HT1080 (cell line): Measurements from ENCODE around the gene HNF1B. TPM values are rescaled to one million over a fixed set of nuclear protein-coding genes. Genes with fewer than 3 reads are reported as not detected.
"Not testable (repeated sequence)": the region's sequence is repeated elsewhere in the genome, so short reads cannot be mapped to it uniquely, and the experiment has no call there.

Experiments
- DNase-seq: peaks from one replicate; pipeline ENCODE4 v3.0.0-alpha.2; 2015; ENCODE audit warnings: low read depth
- polyA plus RNA-seq, 2 experiments: library from polyadenylated mRNA; depleted of rRNA; stranded (reverse); fragments of >200 nt; gene quantifications; 2 replicates each; pipeline ENCODE4 v1.2.3, GENCODE V29; 2015
- total RNA-seq: library from RNA; depleted of rRNA; stranded (reverse); fragments of >200 nt; shearing (Covaris generic); gene quantifications from 2 replicates; pipeline ENCODE4 v1.2.3, GENCODE V29; 2014; rRNA removed

HNF1B gene, protein sequence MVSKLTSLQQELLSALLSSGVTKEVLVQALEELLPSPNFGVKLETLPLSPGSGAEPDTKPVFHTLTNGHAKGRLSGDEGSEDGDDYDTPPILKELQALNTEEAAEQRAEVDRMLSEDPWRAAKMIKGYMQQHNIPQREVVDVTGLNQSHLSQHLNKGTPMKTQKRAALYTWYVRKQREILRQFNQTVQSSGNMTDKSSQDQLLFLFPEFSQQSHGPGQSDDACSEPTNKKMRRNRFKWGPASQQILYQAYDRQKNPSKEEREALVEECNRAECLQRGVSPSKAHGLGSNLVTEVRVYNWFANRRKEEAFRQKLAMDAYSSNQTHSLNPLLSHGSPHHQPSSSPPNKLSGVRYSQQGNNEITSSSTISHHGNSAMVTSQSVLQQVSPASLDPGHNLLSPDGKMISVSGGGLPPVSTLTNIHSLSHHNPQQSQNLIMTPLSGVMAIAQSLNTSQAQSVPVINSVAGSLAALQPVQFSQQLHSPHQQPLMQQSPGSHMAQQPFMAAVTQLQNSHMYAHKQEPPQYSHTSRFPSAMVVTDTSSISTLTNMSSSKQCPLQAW
- total RNA-seq = not detected in 2 replicates
- polyA plus RNA-seq (2015; cell fraction: cytosol; rRNA removed) = 0.02 and 0.05 TPM in 2 replicates
- polyA plus RNA-seq (2015; cell fraction: nucleus; rRNA removed) = 0.14 TPM in 1 of 2 replicates, not detected in the other

DNA sequence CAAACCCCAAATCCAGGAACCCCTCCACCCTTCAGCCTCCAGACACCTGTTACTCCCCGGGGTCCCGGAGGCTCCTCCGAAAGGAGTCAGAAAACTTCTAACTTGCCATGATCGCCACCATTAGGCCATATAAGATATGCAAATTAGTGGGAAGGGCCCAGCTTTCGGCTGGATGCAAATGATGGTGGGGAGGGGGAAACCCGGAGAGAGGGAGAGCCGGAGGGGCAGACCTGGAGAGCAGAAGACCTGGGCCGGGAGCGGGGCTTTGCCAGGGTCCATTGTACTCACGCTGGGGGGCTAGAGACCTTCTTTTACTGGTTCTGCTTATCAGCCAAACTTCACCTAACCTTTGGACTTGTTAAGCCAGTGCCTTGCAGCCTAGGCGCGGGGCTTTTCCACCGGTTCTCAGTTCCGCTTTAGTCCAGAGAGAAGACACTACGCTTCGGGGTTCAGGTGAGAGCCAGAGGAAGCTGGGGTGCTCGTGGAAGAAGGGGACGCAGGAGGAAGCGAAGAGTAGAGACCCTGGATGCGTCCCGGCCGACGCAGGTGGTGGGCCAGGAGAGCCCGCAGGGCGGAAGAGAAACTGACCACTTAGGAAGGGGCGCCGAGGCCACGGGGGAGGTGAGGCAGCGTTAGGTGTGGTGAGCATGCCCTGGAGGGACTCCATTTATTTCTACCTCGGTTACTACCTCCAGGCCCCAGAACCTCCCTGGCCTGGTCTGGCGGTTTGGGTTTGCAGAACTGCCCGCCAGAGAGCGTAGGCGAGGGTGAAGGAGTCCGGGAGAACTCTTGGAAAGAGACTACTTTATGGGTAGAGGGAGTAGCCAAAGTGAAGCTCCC is at the start of gene HNF1B:
Gene HNF1B (minus strand): TSS at position 99 of the 840 bp plus-strand sequence. CDS start 175 bp downstream, outside the sequence.
- DNase-seq = no peak

DNA sequence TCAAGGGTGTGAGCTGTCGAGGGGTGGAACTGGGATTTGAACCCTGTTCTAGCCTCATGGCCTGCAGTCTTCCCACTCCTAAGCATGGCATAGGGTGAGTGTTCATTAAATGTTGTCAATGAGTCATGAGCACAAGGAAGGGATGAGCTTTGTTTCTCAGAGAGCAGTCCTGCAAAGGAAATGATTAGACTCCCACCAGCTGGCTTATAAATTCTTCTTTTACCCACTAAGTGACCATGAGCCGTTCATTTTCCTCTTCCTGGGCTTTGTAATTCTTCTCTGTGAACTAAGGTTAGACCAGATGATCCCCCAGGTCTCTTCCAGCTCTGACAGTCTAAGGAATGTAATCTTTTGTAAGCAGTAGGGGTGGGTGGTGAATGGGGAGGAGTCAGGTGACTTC is 47.9 kb upstream of the HNF1B start:
- peak; percentile 91 for DNase-seq

DNA sequence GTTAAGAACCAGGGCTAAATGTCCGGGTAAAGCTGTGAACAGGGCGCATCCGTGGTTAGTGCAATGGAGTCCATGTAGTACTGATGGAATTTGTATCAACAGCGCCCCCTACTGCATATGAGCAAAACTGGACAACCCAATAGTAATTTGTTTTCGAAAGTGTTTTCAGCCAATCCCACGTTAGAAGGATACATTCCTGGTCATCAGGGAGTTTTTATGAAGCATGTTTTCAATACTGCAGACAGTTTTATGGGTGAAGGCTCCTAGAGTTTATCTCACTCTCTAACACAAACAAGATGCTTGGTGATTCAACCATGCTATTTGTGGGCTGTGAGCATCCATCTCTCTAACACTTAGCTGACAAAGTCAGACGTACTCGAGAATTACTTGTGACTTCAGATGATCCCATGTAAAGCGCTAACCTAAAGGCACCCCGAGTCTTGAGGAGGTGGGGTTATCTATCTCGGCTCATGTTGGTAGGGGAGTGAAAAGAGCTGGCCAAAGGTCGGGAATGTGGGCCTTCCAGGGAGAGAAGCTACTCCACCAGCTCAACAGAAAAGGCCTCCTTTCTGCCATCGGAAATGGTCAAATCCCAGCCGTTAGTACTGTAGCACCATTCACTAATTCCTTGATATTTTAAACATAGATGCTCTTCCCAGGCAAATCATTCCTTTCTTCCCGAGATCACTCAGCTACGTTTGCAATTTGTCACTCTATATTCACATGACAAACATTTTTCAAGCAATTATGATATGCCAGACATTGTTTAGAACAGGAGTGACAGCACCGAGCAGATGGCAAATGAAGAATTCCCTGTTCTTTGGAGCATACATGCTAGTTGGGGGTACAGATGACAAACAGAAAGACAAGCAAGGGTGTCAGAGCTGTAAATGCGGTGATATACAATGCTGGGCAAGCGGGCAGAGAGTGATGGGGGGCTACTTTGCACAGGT is 46.9 kb upstream of the HNF1B start:
- DNase-seq = peak; percentile 18

DNA sequence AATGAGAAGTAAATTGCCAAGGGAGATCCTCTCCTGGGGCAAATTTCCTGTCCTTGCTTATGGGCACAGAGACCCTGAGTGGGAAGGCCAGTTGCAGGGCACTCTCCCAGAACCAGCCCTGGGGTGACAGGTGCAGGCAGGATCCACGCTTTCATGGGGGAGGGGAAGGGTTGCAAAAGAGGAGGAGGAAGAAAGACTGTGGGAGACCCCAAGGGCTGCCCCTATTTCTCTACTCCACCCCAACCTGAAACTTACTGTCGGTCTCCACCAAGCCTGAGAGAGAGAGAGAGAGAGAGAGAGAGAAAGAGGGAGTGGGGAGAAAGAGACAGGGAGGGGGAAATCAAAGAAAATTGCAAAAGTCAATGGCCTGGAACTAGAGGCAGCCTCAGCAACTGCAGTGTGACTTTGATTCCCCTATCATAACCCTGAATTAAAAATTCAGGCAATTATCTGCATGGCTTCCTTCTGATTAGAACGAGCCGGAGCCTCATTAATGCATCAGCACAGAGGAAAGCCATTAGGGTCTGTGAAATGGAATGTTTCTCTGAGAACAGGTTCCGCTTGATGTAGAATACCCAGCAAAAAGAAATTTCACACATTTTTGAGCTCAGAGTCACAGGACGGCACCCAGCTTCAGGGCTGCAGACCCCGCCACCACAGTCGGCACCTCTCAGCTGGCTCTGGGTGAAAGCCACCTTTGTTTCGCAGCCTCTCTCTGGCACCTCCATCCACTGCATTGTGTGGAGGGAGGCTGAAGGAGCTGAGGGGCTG is 45.1 kb upstream of the HNF1B start:
- no peak for DNase-seq

DNA sequence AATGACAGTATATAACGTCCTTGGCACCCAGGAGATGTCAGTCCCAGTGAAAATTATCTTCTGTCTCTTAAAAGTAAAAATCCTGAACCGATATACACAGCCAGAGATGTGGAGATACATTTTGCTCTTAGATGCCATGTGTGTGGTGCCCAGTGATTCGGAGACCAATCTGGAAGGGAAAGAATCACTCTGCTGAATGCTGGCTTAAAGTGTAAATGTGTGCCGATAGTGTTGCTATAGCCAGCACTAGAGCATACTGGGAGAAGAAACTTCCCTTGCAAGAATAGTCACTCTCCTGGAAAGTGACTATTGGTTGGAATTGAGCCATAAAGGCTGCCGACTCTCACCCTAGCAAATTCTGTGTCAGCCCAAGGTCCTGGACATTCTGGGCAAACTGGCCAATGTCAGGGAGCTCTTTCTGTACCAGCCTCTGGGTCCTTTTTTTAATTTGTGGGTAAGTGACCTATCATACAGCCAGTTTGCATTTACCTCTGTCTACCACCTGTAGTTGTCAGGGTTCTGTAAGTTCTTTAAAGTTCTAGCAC is 44.2 kb upstream of the HNF1B start:
- no peak for DNase-seq

DNA sequence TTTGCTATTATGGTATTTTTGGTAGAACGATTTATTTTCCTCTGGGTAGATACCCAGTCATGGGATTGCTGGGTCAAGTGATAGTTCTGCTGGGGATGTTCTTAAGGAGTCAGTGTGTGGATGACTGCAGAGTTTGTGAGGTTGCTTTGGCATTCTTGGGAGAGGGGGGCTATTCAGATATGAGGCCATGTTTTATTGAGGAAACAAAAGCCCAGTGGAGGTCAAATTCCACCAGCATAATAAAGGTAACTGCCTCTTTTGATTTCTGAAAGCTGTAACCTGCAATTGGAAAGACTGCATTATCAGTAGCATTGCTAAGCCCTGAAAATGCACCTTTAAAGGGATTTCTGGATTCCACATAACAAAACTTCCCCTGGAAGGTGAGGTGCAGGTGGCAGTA is 43.7 kb upstream of the HNF1B start:
- no peak for DNase-seq

DNA sequence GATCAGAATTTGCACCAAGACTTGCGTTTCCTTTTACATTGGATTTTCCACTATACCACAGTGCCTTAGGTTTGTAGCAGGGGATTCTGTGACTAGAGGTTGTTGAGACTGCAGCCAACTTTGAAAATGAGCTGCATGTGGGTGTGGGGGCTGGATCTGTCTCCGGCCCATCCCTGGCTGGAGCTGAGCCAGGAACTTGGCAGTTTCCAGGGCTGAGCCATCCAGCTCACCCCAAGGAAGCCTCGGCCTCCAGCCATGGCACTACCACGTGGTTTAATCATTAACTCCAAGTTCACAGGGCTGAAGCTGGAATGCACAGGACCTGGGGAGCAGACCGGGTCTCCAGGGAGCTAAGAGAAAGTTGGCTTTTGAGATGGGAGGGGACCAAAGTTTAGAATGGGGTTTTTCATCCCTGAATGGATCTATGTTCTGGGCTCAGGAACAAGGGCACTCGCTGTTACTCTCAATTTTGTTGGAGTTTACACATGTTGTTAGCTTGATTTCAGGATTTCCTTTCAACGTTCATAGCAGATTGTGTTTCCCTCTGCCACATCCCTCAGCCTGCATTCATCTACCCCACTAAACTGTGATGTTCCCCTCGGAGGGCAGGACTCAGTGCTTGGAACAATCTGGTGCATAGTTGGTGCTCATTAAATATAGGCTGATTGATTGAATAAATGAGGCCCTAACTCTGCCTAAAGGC is 42.3 kb upstream of the HNF1B start:
- DNase-seq = peak; percentile 31

DNA sequence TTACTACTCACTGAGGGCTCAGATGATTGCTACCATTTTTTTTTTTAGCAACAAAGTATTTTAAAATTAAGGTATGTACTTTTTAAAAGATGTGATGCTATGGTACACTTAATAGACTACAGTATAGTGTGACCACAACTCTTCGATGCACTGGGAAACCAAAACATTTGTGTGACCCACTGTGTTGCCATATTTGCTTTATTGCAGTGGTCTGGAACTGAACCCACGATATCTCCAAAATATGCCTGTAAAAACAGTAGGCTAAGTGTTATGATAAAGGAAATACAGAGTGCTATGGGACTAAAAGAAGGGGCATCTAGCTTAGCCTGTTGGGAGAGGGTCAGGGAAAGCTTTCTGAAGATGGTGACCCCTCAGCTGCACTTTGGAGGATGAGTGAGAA is 41.6 kb upstream of the HNF1B start:
- no peak for DNase-seq

DNA sequence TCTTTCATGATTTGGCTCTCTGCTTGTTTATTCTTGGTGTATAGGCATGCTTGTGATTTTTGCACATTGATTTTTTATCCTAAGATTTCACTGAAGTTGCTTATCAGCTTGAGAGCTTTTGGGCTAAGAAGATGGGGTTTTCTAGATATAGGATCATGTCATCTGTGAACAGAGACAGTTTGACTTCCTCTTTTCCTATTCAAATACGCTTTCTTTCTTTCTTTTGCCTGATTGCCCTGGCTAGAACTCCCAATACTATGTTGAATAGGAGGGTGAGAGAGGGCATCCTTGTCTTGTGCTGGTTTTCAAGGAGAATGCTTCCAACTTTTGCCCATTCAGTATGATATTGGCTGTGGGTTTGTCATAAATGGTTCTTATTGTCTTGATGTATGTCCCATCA is 37.6 kb upstream of the HNF1B start:
- DNase-seq = not testable (repeated sequence)

DNA sequence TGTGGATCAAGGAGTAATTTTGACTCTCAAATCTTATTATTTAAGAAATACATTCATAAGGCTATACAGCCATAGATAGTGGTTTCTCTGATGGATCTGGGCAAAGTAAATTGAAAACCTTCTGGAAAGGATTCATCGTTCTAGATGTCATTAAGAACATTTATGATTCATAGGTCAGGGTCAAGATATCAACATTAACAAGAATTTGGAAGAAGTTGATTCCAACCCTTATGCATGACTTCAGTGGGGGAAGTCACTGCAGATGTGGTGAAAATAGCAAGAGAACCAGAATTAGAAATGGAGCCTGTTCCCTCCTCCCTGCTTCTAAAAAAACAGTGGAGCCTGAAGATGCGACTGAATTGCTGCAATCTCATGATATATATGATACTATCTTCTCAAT is 36.6 kb upstream of the HNF1B start:
- DNase-seq = no peak

DNA sequence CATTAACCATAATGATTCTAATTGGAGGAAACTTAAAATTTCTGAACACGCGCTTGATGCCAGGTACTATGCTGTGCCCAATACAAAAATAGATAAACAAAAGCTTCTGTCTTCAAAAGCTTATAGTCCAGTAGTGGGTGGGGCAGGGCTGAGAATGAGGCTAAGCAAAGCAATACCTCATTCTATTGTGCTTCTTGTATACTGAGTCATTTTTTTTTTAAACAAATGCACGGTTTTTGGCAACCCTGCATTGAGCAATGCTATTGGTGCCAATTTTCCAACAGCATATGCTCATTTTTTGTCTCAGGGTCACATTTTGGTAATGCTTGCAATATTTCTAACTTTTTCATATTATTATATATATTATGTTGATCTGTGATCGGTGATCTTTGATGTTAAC is 34.7 kb upstream of the HNF1B start:
- peak; percentile 15 for DNase-seq

DNA sequence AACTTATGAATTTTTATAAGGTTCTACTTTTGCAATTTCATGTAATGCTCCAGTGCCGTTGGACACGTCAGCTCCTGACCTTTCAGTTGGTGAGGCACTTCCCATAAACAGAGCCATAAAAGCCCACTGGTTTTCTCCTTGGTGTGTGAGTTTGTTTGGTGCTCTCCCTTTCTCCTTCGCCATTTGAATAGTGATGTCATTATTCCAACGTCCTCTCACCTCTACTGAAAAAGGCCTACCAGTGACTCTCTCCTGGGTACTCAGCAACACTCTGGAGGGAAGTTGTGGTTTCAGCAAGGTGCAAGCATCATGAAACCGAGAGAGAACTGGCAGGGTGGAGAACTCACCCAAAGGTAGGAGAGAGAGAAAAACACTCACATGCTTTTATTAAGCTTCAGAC is 29.6 kb upstream of the HNF1B start:
- no peak for DNase-seq

DNA sequence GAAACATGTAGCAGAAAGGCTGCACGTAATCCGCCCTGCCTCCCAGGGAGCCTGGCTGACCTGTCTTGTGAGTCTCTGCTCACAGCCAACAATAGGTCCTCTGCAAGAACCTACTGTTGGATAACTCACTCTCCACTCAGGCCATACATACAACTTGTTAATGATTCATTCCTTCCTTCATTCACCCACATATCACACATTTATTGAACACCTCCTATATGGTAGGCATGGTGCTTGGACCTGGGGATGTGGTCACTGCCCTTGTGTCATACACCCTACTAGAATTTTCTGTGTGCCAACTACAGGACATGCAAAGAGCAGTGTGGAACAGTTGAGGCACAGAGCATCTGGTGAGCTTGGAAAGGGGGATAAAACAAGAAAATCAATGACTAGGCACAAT is 28.1 kb upstream of the HNF1B start:
- no peak for DNase-seq

DNA sequence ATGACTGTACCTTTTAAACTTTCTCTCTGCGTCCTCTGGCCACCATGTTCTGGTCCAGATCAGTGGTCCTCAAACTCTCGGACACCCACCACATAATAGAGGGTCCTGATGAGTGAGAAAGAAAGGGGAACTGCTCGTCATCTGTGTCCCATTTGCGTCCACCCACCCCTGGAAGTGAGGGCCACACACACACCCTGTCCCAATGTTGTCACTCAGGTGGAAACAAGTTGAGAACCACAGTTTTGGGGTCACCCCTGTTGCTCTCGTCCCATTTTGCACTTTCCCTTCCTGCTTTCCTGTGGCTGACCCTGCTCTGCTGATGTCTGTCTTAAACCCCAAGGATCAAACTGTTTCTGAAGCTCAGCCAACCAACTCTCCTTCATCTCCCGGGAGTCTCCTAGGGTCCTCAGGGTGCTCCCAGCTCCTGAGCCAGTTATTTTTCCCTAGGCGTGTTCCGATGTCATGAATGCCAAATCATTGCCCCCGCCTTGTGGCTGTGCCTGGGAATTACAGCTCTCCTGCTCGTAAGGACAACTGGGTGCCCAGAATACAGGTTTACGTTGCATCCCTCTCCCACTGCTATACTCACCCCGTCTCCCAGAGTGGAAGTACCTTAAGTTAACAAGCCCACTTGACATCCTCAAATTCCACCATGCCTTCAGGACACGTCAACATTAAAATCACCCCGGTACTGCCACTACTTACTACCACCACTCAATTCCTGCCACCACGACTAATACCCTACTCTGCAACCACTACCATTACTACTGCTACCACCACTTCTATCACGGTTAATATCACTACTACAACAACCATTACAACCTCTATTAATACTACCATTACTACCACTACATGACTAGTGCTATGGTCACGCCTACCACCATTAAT is 26.0 kb upstream of the HNF1B start:
- DNase-seq = peak; percentile 50

DNA sequence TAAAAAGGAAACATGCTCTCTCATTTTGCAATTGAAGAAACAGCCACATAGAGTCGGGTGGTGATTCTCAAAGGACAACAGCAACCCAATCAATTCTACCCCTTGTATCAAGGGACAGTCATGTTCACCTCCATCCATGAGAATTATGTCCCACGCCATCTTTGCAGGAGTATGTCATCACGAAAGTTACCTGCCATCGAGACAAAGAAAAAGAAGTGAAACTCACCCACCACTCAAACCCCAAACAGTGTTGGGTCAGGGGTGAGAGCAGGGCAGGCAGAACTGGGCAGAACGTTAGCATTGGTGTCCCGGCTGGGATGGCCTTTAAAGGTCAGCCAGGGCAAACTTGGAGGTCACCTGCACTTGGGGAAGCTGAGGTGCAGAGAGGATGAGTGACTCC is 24.2 kb upstream of the HNF1B start:
- DNase-seq = no peak

DNA sequence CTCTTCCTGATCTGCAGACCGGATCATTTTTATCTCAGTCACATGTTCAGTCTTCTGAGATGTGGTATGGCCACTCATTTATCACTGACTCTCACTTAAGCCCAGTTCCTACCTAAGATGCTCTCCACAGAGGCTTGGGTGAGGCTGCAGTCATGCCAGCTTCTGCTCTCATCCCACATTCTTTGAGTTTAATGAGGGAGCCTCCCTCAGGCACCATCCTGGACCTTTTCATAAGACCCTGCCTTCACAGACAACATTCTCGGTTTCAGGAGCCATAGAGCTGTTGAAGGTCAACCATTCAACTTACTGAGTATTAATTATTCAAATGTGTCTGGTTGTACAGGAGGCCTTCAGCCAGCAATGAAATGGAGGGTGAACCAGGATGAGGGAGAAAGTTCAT is 23.6 kb upstream of the HNF1B start:
- DNase-seq = no peak

DNA sequence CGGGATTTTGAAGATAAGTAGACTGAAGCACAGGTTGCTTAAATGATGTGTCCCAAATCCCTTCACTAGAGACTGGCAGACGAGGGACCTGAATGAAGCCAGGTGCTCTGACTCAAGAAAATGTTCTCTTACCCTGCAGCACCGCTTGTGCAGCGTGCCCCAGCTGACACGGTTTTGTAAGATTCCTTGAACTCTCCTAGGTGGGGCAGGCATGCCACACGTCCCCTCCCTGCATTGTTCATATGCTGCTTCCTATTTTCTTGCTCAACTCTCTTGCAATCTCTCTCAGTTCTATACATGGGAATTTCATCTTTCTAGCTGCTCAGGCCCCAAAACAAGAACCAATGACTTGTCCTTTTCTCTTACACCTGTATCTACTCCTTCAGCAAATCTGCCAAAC is 22.1 kb upstream of the HNF1B start:
- DNase-seq = no peak

DNA sequence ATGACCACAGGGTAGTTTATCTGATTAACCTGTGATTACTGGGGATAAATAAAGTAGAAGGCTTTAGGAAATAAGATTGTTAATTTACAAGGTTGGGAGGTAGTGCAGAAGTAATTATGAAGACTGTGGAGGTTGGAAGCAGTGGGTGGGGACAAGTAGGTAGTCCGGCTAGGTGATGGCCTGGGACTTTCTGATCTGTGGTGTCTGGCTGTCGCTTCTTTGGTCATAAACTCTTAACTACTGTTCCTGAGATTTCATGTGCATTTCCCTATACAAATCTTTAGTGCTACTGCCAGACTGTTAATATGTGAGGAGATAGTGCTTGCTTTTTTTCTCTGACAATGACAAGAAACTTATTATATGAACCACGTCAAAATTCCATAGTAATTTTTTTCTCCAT is 19.5 kb upstream of the HNF1B start:
- no peak for DNase-seq
